ENCODE results near the gene U2AF1L4.

Gene U2AF1L4

GRCh38 chr19:35752746-35753350 lies 7.6 kb upstream of the U2AF1L4 start:
- DNase-seq (ENCODE audit: low spot score), result no peak
- no peak for TF ChIP-seq CTCF (IDR thresholded peaks at IDR 0.05; ENCODE audit: extremely low read depth, insufficient read depth, missing control alignments)
- in situ Hi-C loops (cut with MboI; ENCODE audit: low pct_unique_long_range_greater_than_20kb, low sequenced_read_pairs, unreplicated experiment), result no loop called here

- no peak for DNase-seq (ENCODE audit: low spot score)
- in situ Hi-C loops (cut with MboI; ENCODE audit: low pct_unique_long_range_greater_than_20kb, low sequenced_read_pairs, unreplicated experiment), result no loop called here
- TF ChIP-seq CTCF (IDR thresholded peaks at IDR 0.05; ENCODE audit: extremely low read depth, insufficient read depth, missing control alignments), result no peak
Observed at GRCh38 chr19:35751839-35752745, 6.9 kb upstream of the U2AF1L4 start.

GRCh38 chr19:35750167-35750566 lies 4.9 kb upstream of the U2AF1L4 start:
- no peak for DNase-seq (ENCODE audit: low spot score)
- TF ChIP-seq CTCF (IDR thresholded peaks at IDR 0.05; ENCODE audit: extremely low read depth, insufficient read depth, missing control alignments), result no peak
- in situ Hi-C loops (cut with MboI; ENCODE audit: low pct_unique_long_range_greater_than_20kb, low sequenced_read_pairs, unreplicated experiment), result no loop called here

GRCh38 chr19:35748106-35749020 lies 3.1 kb upstream of the U2AF1L4 start, which contains the start of gene LIN37:
Gene LIN37 (plus strand): TSS chr19:35748576. CDS start chr19:35748725, 149 bp downstream.
- in situ Hi-C loops (cut with MboI; ENCODE audit: low pct_unique_long_range_greater_than_20kb, low sequenced_read_pairs, unreplicated experiment), result no loop called here
- TF ChIP-seq CTCF (IDR thresholded peaks at IDR 0.05; ENCODE audit: extremely low read depth, insufficient read depth, missing control alignments), result no peak
- peak; percentile 94 for DNase-seq (ENCODE audit: low spot score)

- no peak for DNase-seq (ENCODE audit: low spot score)
- in situ Hi-C loops (cut with MboI; ENCODE audit: low pct_unique_long_range_greater_than_20kb, low sequenced_read_pairs, unreplicated experiment), result no loop called here
- TF ChIP-seq CTCF (IDR thresholded peaks at IDR 0.05; ENCODE audit: extremely low read depth, insufficient read depth, missing control alignments), result no peak
Observed at GRCh38 chr19:35746531-35746930, 1.3 kb upstream of the U2AF1L4 start.

GRCh38 chr19:35746087-35746462 lies 857 bp upstream of the U2AF1L4 start:
- DNase-seq (ENCODE audit: low spot score), result no peak
- TF ChIP-seq CTCF (IDR thresholded peaks at IDR 0.05; ENCODE audit: extremely low read depth, insufficient read depth, missing control alignments), result no peak
- in situ Hi-C loops (cut with MboI; ENCODE audit: low pct_unique_long_range_greater_than_20kb, low sequenced_read_pairs, unreplicated experiment), result no loop called here

Data from GM13977 (cell line).